GM12878 (cell line): ENCODE data around the gene ZNFX1. TPM values are rescaled to one million over a fixed set of nuclear protein-coding genes. Genes with fewer than 3 reads are reported as not detected.
A peak's percentile ranks its signal among the peaks of the same experiment; 100 is the strongest.

Source experiments
- BHLHE40 ChIP-seq, 2 experiments: fragments of 450-650 bp in 1 of 2; IDR thresholded peaks; 2 replicates each; pipeline ENCODE4 v1.6.1; 2011 to 2017; ENCODE audit warnings: low read depth in 2 of 2, borderline replicate concordance in 1 of 2, improper control_type of control experiment in 1 of 2, low read length in 1 of 2, mild to moderate bottlenecking in 1 of 2
- CHD4 ChIP-seq: fragments of 200-600 bp; sonication (generic); IDR thresholded peaks from 2 replicates; pipeline ENCODE4 v1.6.1; 2016; ENCODE audit warnings: mild to moderate bottlenecking
- ELK1 ChIP-seq: IDR thresholded peaks from 2 replicates; pipeline ENCODE4 v1.6.1; 2012; ENCODE audit warnings: low read depth, low read length, improper control_type of control experiment
- FOXM1 ChIP-seq: IDR thresholded peaks from 2 replicates; pipeline ENCODE4 v1.6.1; 2012; ENCODE audit warnings: low read depth, mild to moderate bottlenecking, inconsistent platforms, low read length, moderate library complexity
- IRF3 ChIP-seq: fragments of 450-650 bp; IDR thresholded peaks from 2 replicates; pipeline ENCODE4 v1.6.1; 2014; ENCODE audit warnings: mild to moderate bottlenecking
- IRF4 ChIP-seq: IDR thresholded peaks from 2 replicates; pipeline ENCODE4 v1.6.1; 2011; ENCODE audit warnings: low read depth, low read length
- JUNB ChIP-seq: IDR thresholded peaks from 2 replicates; pipeline ENCODE4 v1.6.1; 2016; ENCODE audit warnings: antibody characterized with exemption, mild to moderate bottlenecking
- KLF5 ChIP-seq: fragments of 450-650 bp; IDR thresholded peaks from 2 replicates; pipeline ENCODE4 v1.6.1; 2014; ENCODE audit warnings: mild to moderate bottlenecking; ENCODE audit not compliant: partially characterized antibody
- MAX ChIP-seq: IDR thresholded peaks from 2 replicates; pipeline ENCODE4 v1.6.1; 2012; ENCODE audit warnings: low read depth, low read length, improper control_type of control experiment
- PML ChIP-seq: IDR thresholded peaks from 2 replicates; pipeline ENCODE4 v1.6.1; 2012; ENCODE audit warnings: low read length, inconsistent platforms
- POLR2AphosphoS2 ChIP-seq: IDR thresholded peaks from 2 replicates; pipeline ENCODE4 v1.6.1; 2011; ENCODE audit warnings: low read depth, mild to moderate bottlenecking, low read length, improper control_type of control experiment, moderate library complexity
- POLR2AphosphoS5 ChIP-seq: IDR thresholded peaks from 2 replicates; pipeline ENCODE4 v1.6.1; 2011; ENCODE audit warnings: mild to moderate bottlenecking, low read length, inconsistent platforms
- POU2F2 ChIP-seq: IDR thresholded peaks from 3 replicates; pipeline ENCODE4 v1.6.1; 2011; ENCODE audit warnings: low read depth, mild to moderate bottlenecking, low read length, borderline replicate concordance
- REST ChIP-seq: IDR thresholded peaks from 2 replicates; pipeline ENCODE4 v1.6.1; 2012; ENCODE audit warnings: mild to moderate bottlenecking, low read depth, low read length
- STAT1 ChIP-seq: fragments of 450-650 bp; conservative IDR thresholded peaks from 2 replicates; pipeline ENCODE4 v1.6.1; 2014; ENCODE audit warnings: antibody characterized with exemption, mild to moderate bottlenecking
- STAT3 ChIP-seq: IDR thresholded peaks from 2 replicates; pipeline ENCODE4 v1.6.1; 2011; ENCODE audit warnings: low read depth, low read length, improper control_type of control experiment
- TARDBP ChIP-seq: IDR thresholded peaks from 2 replicates; pipeline ENCODE4 v1.6.1; 2016; ENCODE audit warnings: borderline replicate concordance
- TCF3 ChIP-seq: IDR thresholded peaks from 2 replicates; pipeline ENCODE4 v1.6.1; 2012; ENCODE audit warnings: low read depth, mild to moderate bottlenecking, low read length, borderline replicate concordance; ENCODE audit not compliant: insufficient read depth
- YBX1 ChIP-seq: fragments of 450-650 bp; IDR thresholded peaks from 2 replicates; pipeline ENCODE4 v1.6.1; 2016; ENCODE audit warnings: antibody characterized with exemption
- ZNF592 ChIP-seq: fragments of 450-650 bp; IDR thresholded peaks from 2 replicates; pipeline ENCODE4 v1.6.1; 2017; ENCODE audit warnings: mild to moderate bottlenecking, moderate library complexity
- polyA plus RNA-seq, 11 experiments: library from polyadenylated mRNA; depleted of rRNA in 4 of 11; unstranded in 6 of 11; stranded (reverse) in 5 of 11; fragments of >200 nt; fragmentation: Nextera tagmentation in 4 of 11; fragmentation: Illumina TruSeq in 1 of 11; extraction: Ambion mirVana in 4 of 11; extraction: Trizol in 1 of 11; gene quantifications; 1 replicate in 1 of 11; 2 replicates in 10 of 11; pipeline versions ENCODE4 v1.2.1 to v1.2.3, GENCODE V29; 2011 to 2016; ENCODE audit warnings: inconsistent platforms in 2 of 11, missing spikeins in 2 of 11, low read depth in 1 of 11
- total RNA-seq, 4 experiments: library from RNA; depleted of rRNA in 3 of 4; stranded (reverse); fragments of >200 nt in 3 of 4; fragmentation: Illumina TruSeq in 1 of 4; extraction: Trizol in 1 of 4; gene quantifications; 2 replicates each; pipeline versions ENCODE4 v1.2.1 to v1.2.3, GENCODE V29; 2013 to 2021

The ZNFX1 gene
- total and polyA plus RNA-seq, 10 of the 15 experiments (the other 5 are each of a cell fraction or from before 2014, with no cell fraction given) = 7.4 to 31.5 (median 25.6) TPM

- TF ChIP-seq TCF3 = peak; percentile 94; the same call in 1 of the 2 replicates
- no peak for TF ChIP-seq YBX1
- peak; percentile 63; the same call in 1 of the 2 replicates for TF ChIP-seq STAT3
- TF ChIP-seq POU2F2 = peak; percentile 100
- peak; percentile 66; the same call in 1 of the 2 replicates for TF ChIP-seq STAT1
- TF ChIP-seq ELK1 = 0 out of 2 replicates have a peak, but pooled peaks have one; percentile 9
- TF ChIP-seq JUNB = 0 out of 2 replicates have a peak, but pooled peaks have one; percentile 31
- peak; percentile 56 for TF ChIP-seq REST
- TF ChIP-seq ZNF592 = peak; percentile 79
- peak; percentile 82 for TF ChIP-seq TARDBP
- peak; percentile 72 to 92; a peak in 3 of 4 replicates for TF ChIP-seq BHLHE40 (IDR thresholded peaks at IDR 0.05; ENCODE audit: borderline replicate concordance in 1 of 2, low read depth in 2 of 2, low read length in 1 of 2)
- 0 out of 2 replicates have a peak, but pooled peaks have one; percentile 31 for TF ChIP-seq FOXM1
- TF ChIP-seq PML = peak; percentile 100
- TF ChIP-seq IRF4 = peak; percentile 63; the same call in 1 of the 2 replicates
- peak; percentile 74 for TF ChIP-seq KLF5
- TF ChIP-seq POLR2AphosphoS2 = peak; percentile 100
- peak; percentile 100 for TF ChIP-seq POLR2AphosphoS5
- peak; percentile 87 for TF ChIP-seq MAX
- TF ChIP-seq CHD4 = no peak
- 0 out of 2 replicates have a peak, but pooled peaks have one; percentile 41 for TF ChIP-seq IRF3
Observed at GRCh38 chr20:49278036-49278817, at the start of gene ZNFX1 (continued).
